Measurements from ENCODE around the gene SWT1.

Gene SWT1

GRCh38 chr1:185262151-185262550 lies 105.2 kb downstream of the SWT1 start:
- Histone ChIP-seq H3K4me3 (ENCODE audit: low read depth, low read length, poor library complexity, severe bottlenecking) (no peak overlapping the region), H3K36me3 (ENCODE audit: insufficient read depth, low read length) (no peaks in the 10 kb centered on the region), H3K79me2 (ENCODE audit: insufficient read depth, low read length) (no peaks in the 10 kb centered on the region), H3K9me2 (ENCODE audit: low read depth, low read length) (no peaks in the 10 kb centered on the region), H3K27me3 (ENCODE audit: insufficient read depth, low read length) (no peaks in the 10 kb centered on the region), H2AFZ (ENCODE audit: low read length) (no peak overlapping the region), H3K4me1 (ENCODE audit: insufficient read depth, low read length, severe bottlenecking) (no peaks in the 10 kb centered on the region), H4K20me1 (ENCODE audit: insufficient read depth, low read length) (no peaks in the 10 kb centered on the region), H3K27ac (ENCODE audit: low read depth, low read length, poor library complexity, severe bottlenecking) (no peak overlapping the region), H3K9me3 (ENCODE audit: low read length) (no peaks in the 10 kb centered on the region), H3K9ac (ENCODE audit: low read length) (no peak overlapping the region), H3F3A (ENCODE audit: insufficient read depth, low read length) (no peaks in the 10 kb centered on the region), H3K4me2 (ENCODE audit: low read length) (no peak overlapping the region)
- no peak for TF ChIP-seq CTCF (IDR thresholded peaks at IDR 0.05; ENCODE audit: low read length)
- TF ChIP-seq EZH2 (IDR thresholded peaks at IDR 0.05; ENCODE audit: borderline replicate concordance, low read length): no peak

DNA sequence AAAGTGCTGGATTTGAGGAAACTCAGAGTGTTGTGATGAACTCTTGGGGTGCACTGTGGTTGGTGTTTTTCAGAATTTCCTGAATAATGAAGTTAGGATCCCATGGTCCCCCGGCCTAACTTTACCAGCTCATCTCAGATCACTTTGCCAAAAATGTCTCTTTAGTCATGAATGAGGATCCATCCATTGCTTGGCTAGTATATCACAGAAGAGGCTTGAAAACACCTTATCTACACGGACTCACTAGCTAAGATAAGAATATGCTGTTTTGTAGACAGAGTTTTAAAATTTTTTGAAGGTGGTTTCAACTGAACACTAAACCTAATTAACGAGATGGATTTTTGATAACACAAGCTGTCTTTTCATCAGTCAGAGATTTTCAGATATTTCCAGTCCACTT lies 106.3 kb downstream of the SWT1 start:
- no peaks in the 10 kb centered on the region for H3K9me2 ChIP-seq (ENCODE audit: low read depth, low read length)
- H3K27ac ChIP-seq (ENCODE audit: low read depth, low read length, poor library complexity, severe bottlenecking): no peak overlapping the region
- H3K79me2 ChIP-seq (ENCODE audit: insufficient read depth, low read length): no peaks in the 10 kb centered on the region
- no peaks in the 10 kb centered on the region for H3K4me1 ChIP-seq (ENCODE audit: insufficient read depth, low read length, severe bottlenecking)
- H4K20me1 ChIP-seq (ENCODE audit: insufficient read depth, low read length): no peaks in the 10 kb centered on the region
- no peak overlapping the region for H3K4me2 ChIP-seq (ENCODE audit: low read length)
- H3K27me3 ChIP-seq (ENCODE audit: insufficient read depth, low read length): no peaks in the 10 kb centered on the region
- no peak overlapping the region for H2AFZ ChIP-seq (ENCODE audit: low read length)
- no peaks in the 10 kb centered on the region for H3K9me3 ChIP-seq (ENCODE audit: low read length)
- no peaks in the 10 kb centered on the region for H3F3A ChIP-seq (ENCODE audit: insufficient read depth, low read length)
- H3K4me3 ChIP-seq (ENCODE audit: low read depth, low read length, poor library complexity, severe bottlenecking): no peak overlapping the region
- TF ChIP-seq CTCF (IDR thresholded peaks at IDR 0.05; ENCODE audit: low read length): no peak
- no peak for TF ChIP-seq EZH2 (IDR thresholded peaks at IDR 0.05; ENCODE audit: borderline replicate concordance, low read length)
- no peak overlapping the region for H3K9ac ChIP-seq (ENCODE audit: low read length)
- H3K36me3 ChIP-seq (ENCODE audit: insufficient read depth, low read length): no peaks in the 10 kb centered on the region

DNA sequence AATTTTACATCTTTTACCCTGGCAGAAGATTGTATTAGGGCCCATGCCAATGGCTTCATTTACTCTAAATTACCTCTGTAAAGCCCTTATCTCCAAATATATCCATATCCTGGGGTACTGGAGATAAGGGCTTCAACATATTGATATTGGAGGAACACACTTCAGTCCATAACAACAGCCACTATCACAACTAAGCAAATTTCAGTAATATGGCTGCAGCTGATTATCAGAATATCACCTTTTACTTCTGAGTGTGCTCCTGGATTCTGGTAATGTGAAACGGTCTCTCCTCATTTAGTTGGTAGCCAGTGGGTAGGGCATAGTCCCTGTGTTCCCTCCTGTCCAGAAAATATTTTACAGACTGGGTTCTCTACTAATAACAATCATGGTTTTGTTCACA lies 106.8 kb downstream of the SWT1 start:
- no peaks in the 10 kb centered on the region for H3K27me3 ChIP-seq (ENCODE audit: insufficient read depth, low read length)
- H3K79me2 ChIP-seq (ENCODE audit: insufficient read depth, low read length): no peaks in the 10 kb centered on the region
- no peak overlapping the region for H2AFZ ChIP-seq (ENCODE audit: low read length)
- no peak overlapping the region for H3K9ac ChIP-seq (ENCODE audit: low read length)
- no peak overlapping the region for H3K4me3 ChIP-seq (ENCODE audit: low read depth, low read length, poor library complexity, severe bottlenecking)
- no peaks in the 10 kb centered on the region for H3F3A ChIP-seq (ENCODE audit: insufficient read depth, low read length)
- H4K20me1 ChIP-seq (ENCODE audit: insufficient read depth, low read length): no peaks in the 10 kb centered on the region
- no peaks in the 10 kb centered on the region for H3K9me2 ChIP-seq (ENCODE audit: low read depth, low read length)
- no peaks in the 10 kb centered on the region for H3K9me3 ChIP-seq (ENCODE audit: low read length)
- H3K4me1 ChIP-seq (ENCODE audit: insufficient read depth, low read length, severe bottlenecking): no peaks in the 10 kb centered on the region
- TF ChIP-seq CTCF (IDR thresholded peaks at IDR 0.05; ENCODE audit: low read length) (no peak), EZH2 (IDR thresholded peaks at IDR 0.05; ENCODE audit: borderline replicate concordance, low read length) (no peak)
- H3K27ac ChIP-seq (ENCODE audit: low read depth, low read length, poor library complexity, severe bottlenecking): no peak overlapping the region
- no peak overlapping the region for H3K4me2 ChIP-seq (ENCODE audit: low read length)
- no peaks in the 10 kb centered on the region for H3K36me3 ChIP-seq (ENCODE audit: insufficient read depth, low read length)
